DND-41 (cell line): ENCODE results near the gene RASGRP1.

Experiments used
- ATAC-seq: fragments of 200-7000 bp; cut with Tn5 transposase; 3 replicates; pipeline ENCODE4 v1.9.1; 2021; ENCODE audit warnings: low read depth; ENCODE audit not compliant: insufficient read depth
- DNase-seq: peaks from one replicate; pipeline ENCODE4 v3.0.0-alpha.2; 2020
- H2AFZ ChIP-seq: 2 replicates; pipeline ENCODE4 v1.6.0; 2012; ENCODE audit warnings: low read depth, low read length
- H3K27ac ChIP-seq: 2 replicates; pipeline ENCODE4 v1.5.1; 2012; ENCODE audit warnings: low read length, inconsistent platforms
- H3K27me3 ChIP-seq: fragments of 200-600 bp; sonication (generic); 2 replicates; pipeline ENCODE4 v1.6.0; 2012; ENCODE audit warnings: low read length, mild to moderate bottlenecking, inconsistent platforms; ENCODE audit not compliant: insufficient read depth, poor library complexity
- H3K36me3 ChIP-seq: 2 replicates; pipeline ENCODE4 v1.5.1; 2012; ENCODE audit warnings: low read length, inconsistent platforms; ENCODE audit not compliant: insufficient read depth
- H3K4me1 ChIP-seq: 2 replicates; pipeline ENCODE4 v1.5.1; 2012; ENCODE audit warnings: mild to moderate bottlenecking, low read length; ENCODE audit not compliant: insufficient read depth
- H3K4me2 ChIP-seq: 2 replicates; pipeline ENCODE4 v1.6.0; 2012; ENCODE audit warnings: mild to moderate bottlenecking, moderate library complexity, low read length, inconsistent platforms; ENCODE audit not compliant: insufficient read depth
- H3K4me3 ChIP-seq, 2 experiments: fragments of 200-600 bp in 1 of 2; shearing (Covaris generic) in 1 of 2; 2 replicates each; pipeline ENCODE4 v1.5.1; 2012 to 2016; ENCODE audit warnings: inconsistent platforms in 2 of 2, low read length in 2 of 2, mild to moderate bottlenecking in 2 of 2, low read depth in 1 of 2, moderate library complexity in 1 of 2
- H3K79me2 ChIP-seq: 2 replicates; pipeline ENCODE4 v1.6.0; 2012; ENCODE audit warnings: low read length, inconsistent platforms; ENCODE audit not compliant: insufficient read depth
- H3K9ac ChIP-seq: 2 replicates; pipeline ENCODE4 v1.6.0; 2012; ENCODE audit warnings: low read depth, mild to moderate bottlenecking, inconsistent platforms, low read length, moderate library complexity
- H3K9me3 ChIP-seq: 2 replicates; pipeline ENCODE4 v1.5.1; 2012; ENCODE audit warnings: low read length, moderate library complexity, mild to moderate bottlenecking, inconsistent platforms; ENCODE audit not compliant: insufficient read depth, severe bottlenecking
- H4K20me1 ChIP-seq: 2 replicates; pipeline ENCODE4 v1.6.0; 2012; ENCODE audit warnings: low read length; ENCODE audit not compliant: insufficient read depth
- CTCF ChIP-seq: IDR thresholded peaks from 2 replicates; pipeline ENCODE4 v1.5.1; 2012; ENCODE audit warnings: borderline replicate concordance, low read length, moderate library complexity, mild to moderate bottlenecking; ENCODE audit not compliant: poor library complexity, severe bottlenecking; ENCODE audit errors: extremely low read depth
- EZH2 ChIP-seq: IDR thresholded peaks from 3 replicates; pipeline ENCODE4 v1.6.1; 2012; ENCODE audit warnings: borderline replicate concordance, low read depth, mild to moderate bottlenecking, moderate library complexity, low read length, inconsistent platforms; ENCODE audit not compliant: severe bottlenecking

RASGRP1 gene

DNA sequence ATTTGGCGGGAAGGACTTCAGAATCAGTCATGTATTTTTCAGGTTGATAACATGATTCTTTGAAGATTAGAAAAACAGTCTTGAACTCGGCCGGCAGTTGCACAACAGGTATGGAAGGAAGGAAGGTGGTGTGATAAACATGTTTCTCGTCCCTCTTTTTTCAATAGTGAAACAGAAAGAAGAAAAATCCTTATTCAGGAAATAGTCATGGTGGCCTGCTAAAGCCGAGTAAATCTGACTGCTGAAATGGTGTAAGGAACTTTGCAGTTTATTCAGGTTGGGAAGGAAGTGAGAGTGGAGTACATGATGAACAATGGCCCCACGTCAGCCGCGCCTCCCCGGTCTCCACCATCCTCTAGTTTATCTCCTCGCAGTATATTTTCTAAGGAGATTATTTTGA is 6.7 kb downstream of the RASGRP1 start:
- no peak overlapping the region for H3K27ac ChIP-seq
- H2AFZ ChIP-seq: no peak overlapping the region
- peaks cover 13% of the 10 kb centered on the region for H3K4me1 ChIP-seq
- H4K20me1 ChIP-seq: peaks cover 3% of the 10 kb centered on the region; the same call in 1 of the 2 replicates
- no peak for DNase-seq
- H3K79me2 ChIP-seq: peaks cover 8% of the 10 kb centered on the region; the same call in 1 of the 2 replicates
- H3K4me2 ChIP-seq: no peak overlapping the region
- no peaks in the 10 kb centered on the region for H3K27me3 ChIP-seq
- no peak overlapping the region for H3K9ac ChIP-seq
- TF ChIP-seq CTCF: no peak
- TF ChIP-seq EZH2: no peak
- H3K36me3 ChIP-seq: no peaks in the 10 kb centered on the region; the same call in none of the 2 replicates
- ATAC-seq: no peak
- H3K9me3 ChIP-seq: no peaks in the 10 kb centered on the region
- H3K4me3 ChIP-seq: no peak overlapping the region

DNA sequence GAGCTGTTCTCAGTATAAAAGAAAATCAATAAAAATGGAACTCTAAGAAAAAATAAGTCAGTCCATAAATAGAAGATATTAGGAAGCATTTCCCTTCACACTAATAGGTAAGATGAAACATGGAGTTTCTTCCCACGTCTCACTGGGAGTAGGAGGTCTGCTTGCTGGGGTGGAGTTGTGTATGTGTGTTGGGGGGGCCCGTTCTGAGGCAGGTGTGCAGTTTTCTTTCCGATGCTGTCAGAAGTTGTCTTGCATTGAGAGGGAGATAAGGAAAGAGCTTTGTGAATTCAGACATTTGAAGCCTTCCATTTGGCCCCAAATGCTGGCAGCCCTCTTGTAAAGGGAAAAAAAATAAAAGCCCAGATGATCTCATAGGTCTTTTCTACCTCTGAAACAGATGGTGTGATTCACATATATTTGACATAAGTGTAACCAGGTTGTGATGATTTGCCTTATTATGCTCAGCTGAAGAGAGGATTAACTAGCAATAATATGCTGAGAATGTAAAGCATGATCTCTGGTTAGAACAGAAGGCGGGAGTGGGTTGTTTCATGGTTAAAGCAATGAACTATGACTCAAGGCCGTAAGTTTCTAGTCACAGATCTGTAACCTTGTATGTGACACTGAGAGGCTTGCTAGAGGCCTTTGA is 8.8 kb downstream of the RASGRP1 start:
- ATAC-seq (no peak), DNase-seq (no peak)
- Histone ChIP-seq H3K4me1 (peaks cover 3% of the 10 kb centered on the region; the same call in 1 of the 2 replicates), H3K27me3 (no peaks in the 10 kb centered on the region), H3K4me3 (no peak overlapping the region), H4K20me1 (peaks cover 3% of the 10 kb centered on the region; the same call in 1 of the 2 replicates), H2AFZ (no peak overlapping the region), H3K27ac (no peak overlapping the region), H3K9me3 (no peaks in the 10 kb centered on the region), H3K4me2 (no peak overlapping the region), H3K36me3 (no peaks in the 10 kb centered on the region; the same call in none of the 2 replicates), H3K9ac (no peak overlapping the region), H3K79me2 (no peaks in the 10 kb centered on the region)
- TF ChIP-seq CTCF (no peak), EZH2 (no peak)

DNA sequence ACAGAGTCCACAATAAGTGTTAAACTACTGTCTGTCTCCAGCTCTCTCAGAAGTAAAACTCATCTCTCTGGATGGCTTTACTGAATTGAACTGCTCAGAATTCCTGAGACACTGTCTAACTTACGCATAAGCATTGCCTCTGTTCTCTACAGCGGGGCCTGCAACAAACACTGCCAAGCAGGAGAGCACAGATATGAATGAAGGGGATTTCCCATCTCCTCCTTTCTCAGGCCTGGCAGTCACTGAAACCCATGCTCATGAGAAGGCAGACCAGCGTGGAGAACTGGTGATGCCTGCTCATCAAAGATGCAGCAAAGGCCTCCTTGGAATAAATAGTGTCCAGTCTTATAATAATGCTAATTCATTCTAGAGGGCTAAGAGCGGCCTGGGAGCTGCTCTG is 10.3 kb downstream of the RASGRP1 start:
- H3K36me3 ChIP-seq: no peaks in the 10 kb centered on the region; the same call in none of the 2 replicates
- TF ChIP-seq CTCF: no peak
- no peak for TF ChIP-seq EZH2
- H3K27ac ChIP-seq: no peak overlapping the region
- no peak overlapping the region for H3K9ac ChIP-seq
- H3K4me3 ChIP-seq: no peak overlapping the region
- no peaks in the 10 kb centered on the region for H3K9me3 ChIP-seq
- no peak for DNase-seq
- no peaks in the 10 kb centered on the region for H3K27me3 ChIP-seq
- H4K20me1 ChIP-seq: peaks cover 3% of the 10 kb centered on the region; the same call in 1 of the 2 replicates
- no peak for ATAC-seq
- no peaks in the 10 kb centered on the region for H3K4me1 ChIP-seq
- no peak overlapping the region for H2AFZ ChIP-seq
- H3K4me2 ChIP-seq: no peak overlapping the region
- no peaks in the 10 kb centered on the region for H3K79me2 ChIP-seq

- H3K27me3 ChIP-seq: no peaks in the 10 kb centered on the region
- no peaks in the 10 kb centered on the region for H3K4me1 ChIP-seq
- no peak overlapping the region for H3K9ac ChIP-seq
- no peak for TF ChIP-seq EZH2
- TF ChIP-seq CTCF: no peak
- peaks cover 6% of the 10 kb centered on the region; the same call in 1 of the 2 replicates for H3K36me3 ChIP-seq
- no peaks in the 10 kb centered on the region for H3K79me2 ChIP-seq
- ATAC-seq: no peak
- H3K27ac ChIP-seq: no peak overlapping the region
- no peak for DNase-seq
- H3K4me3 ChIP-seq: no peak overlapping the region
- H2AFZ ChIP-seq: no peak overlapping the region
- H4K20me1 ChIP-seq: no peaks in the 10 kb centered on the region
- H3K9me3 ChIP-seq: no peaks in the 10 kb centered on the region
- H3K4me2 ChIP-seq: no peak overlapping the region
Observed at GRCh38 chr15:38553071-38553470, 11.5 kb downstream of the RASGRP1 start.
